Stimulated activated CD8-positive, alpha-beta memory T cell treated with anti-CD3 and anti-CD28 coated beads, Interleukin-15, amount 100 ng/mL, for 24 hours (primary cell): ENCODE measurements around the gene RBM15B.
"Not testable (repeated sequence)": the region's sequence is repeated elsewhere in the genome, so short reads cannot be mapped to it uniquely, and the experiment has no call there.

Source experiments
- DNase-seq: peaks from one replicate; pipeline ENCODE4 v3.0.0-alpha.2; 2020; ENCODE audit warnings: low read depth

The RBM15B gene

DNA sequence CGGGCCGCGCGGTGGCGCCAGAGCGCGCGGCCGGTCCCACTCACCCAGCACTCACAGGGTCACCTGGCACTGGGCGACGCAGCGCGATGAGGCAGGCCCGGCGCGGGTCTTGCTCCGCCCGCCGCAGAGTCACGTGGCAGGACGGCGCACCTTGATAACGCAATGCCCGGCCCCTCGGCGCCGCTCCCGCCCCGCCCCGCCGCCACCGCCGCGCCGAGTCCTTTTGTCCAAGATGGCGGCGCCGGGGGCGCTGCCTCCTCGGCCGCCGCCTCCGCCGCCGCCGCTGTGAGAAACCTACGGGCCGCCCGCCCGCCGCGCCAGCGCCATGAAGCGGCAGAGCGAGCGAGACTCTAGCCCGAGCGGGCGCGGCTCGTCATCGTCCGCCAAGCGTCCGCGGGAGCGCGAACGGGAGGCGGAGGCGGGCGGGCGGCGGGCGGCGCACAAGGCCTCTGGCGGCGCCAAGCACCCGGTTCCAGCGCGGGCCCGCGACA, at the start of gene RBM15B:
Gene RBM15B (plus strand): TSS at position 211 of the 491 bp plus-strand sequence. CDS start 115 bp downstream, at position 326.
- peak; percentile 93 for DNase-seq

GRCh38 chr3:51343918-51344687, 47.0 kb upstream of the RBM15B start:
- no peak for DNase-seq

- DNase-seq = no peak
Measured at GRCh38 chr3:51350751-51351150, 40.3 kb upstream of the RBM15B start.

GRCh38 chr3:51353131-51353530, 38.0 kb upstream of the RBM15B start:
- no peak for DNase-seq

DNA sequence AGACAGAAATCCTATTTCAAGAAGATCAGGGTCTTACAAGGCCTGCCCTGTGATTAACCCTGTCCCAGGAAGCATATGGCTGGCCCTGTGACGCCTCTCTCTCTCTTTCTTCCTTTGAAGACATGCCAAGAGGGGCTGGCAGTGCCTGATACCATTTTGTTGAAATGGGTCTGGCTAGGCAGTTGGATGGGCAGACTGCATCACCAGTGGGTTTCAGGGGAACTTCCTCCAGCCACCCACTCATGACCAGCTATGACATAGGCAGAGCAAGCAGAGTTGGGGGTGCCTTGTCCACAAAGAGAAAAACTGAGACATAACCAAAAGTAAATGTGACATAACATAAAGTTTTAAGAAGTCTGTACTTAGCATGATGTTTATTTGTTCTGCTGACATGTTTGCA, 37.4 kb upstream of the RBM15B start:
- no peak for DNase-seq

DNA sequence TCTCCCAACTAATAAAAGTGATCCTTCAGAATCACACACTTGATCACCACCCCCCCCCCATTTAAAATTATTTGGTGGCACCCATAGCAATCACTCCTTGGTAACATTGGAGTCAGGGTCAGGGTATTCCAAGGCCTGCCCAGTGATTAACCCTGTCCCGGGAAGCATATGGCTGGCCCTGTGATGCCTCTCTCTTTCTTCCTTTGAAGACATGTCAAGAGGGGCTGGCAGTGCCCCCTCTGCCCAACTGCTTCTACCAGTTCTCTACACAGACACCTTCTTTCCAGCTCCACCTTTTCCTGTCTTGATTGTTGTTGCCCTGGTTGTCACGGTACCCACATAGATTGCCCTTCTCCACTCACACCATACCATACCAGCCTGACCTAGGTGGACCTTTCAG, 36.9 kb upstream of the RBM15B start:
- DNase-seq = no peak

GRCh38 chr3:51354731-51355615, 36.1 kb upstream of the RBM15B start:
- no peak for DNase-seq

- no peak for DNase-seq
Measured at GRCh38 chr3:51355891-51356578, 35.0 kb upstream of the RBM15B start.

- no peak for DNase-seq
Measured at GRCh38 chr3:51357856-51358255, 33.2 kb upstream of the RBM15B start.

GRCh38 chr3:51358981-51359380, 32.1 kb upstream of the RBM15B start:
- DNase-seq = no peak

DNA sequence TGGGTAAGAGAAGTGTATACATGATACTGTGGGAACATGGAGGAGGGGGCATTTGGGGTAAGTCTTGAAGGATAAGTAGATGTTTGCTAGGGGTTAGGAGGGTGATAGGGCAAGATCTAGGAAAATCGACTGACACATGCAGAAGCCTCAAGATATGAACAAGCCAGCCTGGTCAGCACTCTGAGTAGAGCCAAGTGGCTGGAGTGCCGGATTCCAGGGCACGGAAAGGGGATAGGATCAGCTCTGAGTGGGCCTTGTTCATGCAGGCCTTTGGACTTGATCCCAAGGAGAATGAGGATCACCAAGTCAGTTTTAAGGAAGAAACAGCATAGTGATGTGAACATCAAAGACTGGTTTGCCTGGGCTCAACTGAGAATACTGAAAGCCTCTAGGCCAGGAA, 30.3 kb upstream of the RBM15B start:
- no peak for DNase-seq

- no peak for DNase-seq
Measured at GRCh38 chr3:51361746-51362145, 29.3 kb upstream of the RBM15B start.

- DNase-seq = no peak
Measured at GRCh38 chr3:51362476-51362875, 28.6 kb upstream of the RBM15B start.

GRCh38 chr3:51368276-51368675, 22.8 kb upstream of the RBM15B start:
- not testable (repeated sequence) for DNase-seq

- DNase-seq = no peak
Measured at GRCh38 chr3:51371943-51372557, 19.0 kb upstream of the RBM15B start.

DNA sequence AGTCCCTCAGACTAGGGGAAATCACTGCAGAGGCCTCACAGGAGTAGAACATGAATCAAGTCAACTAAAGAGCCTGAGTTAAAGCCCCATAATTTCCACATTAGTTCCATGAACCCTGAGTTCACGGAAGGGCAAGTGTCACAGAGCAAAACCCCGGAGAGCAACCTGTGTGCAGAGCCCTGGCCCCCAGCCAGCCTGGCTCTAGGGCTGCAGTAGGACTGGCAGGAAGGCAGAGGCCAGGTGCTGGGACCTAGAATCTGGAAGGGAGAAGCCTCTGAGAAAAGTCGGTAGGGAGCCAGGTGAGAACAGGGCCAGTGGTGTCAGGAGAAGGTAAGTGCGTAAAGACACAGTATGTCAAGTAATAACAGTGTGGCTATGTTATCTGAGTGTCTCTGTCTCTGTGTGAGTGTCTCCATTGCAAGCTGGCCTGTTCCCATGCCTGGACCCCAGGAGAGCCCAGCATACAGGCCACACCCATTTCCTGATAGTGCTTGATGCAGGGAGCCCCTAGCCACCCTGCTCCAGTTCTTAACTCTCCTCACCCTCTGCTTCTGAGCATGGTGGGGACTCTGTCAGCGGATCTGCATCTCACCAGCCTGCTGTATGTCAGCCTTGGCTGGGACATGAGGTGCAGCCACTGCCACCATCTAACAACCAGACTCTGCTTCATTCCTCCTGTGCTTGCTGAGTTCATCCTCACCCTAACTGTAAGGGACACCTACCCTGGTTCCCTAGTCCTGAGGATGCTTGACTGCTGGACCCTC, 17.2 kb upstream of the RBM15B start:
- DNase-seq = no peak

- no peak for DNase-seq
Measured at GRCh38 chr3:51374456-51374855, 16.6 kb upstream of the RBM15B start.

- no peak for DNase-seq
Measured at GRCh38 chr3:51375136-51375535, 15.9 kb upstream of the RBM15B start.

DNA sequence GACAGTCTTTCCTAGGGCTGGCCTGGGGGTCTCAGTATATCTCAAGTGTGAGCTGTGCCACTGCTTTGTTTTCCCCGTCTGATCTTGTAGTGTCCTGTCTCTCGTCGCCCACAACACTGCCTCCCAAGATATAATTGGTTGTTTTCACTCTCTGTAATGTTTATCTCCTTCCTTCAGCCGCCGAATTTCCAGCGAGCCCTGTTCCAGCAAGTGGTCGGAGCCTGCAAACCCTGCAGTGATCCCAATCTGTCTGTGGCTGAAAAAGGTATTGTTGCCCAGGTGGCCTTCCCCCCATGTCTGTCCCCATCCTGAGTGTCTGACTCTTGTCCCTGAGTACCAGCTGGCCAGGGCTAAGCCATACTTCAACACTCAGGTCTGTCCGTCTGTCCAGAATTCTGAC, 15.5 kb upstream of the RBM15B start:
- DNase-seq = no peak

GRCh38 chr3:51378065-51378464, 13.0 kb upstream of the RBM15B start:
- no peak for DNase-seq

DNA sequence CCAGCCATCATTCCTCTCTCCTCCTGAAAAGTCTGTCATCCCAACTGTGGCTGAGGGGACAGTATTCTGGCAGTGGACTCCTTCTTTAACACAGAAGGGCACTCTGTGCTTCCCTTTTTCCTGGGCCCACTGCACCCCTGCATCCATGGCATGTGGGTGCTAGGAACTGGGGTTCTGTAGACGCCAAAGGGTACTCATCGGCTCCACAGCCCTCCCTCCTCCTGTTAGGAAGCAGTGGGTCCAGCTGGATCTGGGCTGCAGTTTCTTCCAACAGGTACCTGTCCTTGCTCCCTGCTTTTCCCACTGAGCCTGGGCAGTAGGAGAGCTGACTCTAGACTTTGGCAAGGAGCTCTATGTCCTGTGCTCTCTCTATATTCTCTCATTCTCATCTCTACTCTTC, 12.4 kb upstream of the RBM15B start:
- no peak for DNase-seq
